Right forelimb (tissue), 1 donor: ENCODE data around the gene METTL5.
"Not testable (repeated sequence)": the region's sequence is repeated elsewhere in the genome, so short reads cannot be mapped to it uniquely, and the experiment has no call there.

Experiments used
- DNase-seq: peaks from one replicate; pipeline ENCODE4 v3.0.0-alpha.2; 2018

The METTL5 gene

DNA sequence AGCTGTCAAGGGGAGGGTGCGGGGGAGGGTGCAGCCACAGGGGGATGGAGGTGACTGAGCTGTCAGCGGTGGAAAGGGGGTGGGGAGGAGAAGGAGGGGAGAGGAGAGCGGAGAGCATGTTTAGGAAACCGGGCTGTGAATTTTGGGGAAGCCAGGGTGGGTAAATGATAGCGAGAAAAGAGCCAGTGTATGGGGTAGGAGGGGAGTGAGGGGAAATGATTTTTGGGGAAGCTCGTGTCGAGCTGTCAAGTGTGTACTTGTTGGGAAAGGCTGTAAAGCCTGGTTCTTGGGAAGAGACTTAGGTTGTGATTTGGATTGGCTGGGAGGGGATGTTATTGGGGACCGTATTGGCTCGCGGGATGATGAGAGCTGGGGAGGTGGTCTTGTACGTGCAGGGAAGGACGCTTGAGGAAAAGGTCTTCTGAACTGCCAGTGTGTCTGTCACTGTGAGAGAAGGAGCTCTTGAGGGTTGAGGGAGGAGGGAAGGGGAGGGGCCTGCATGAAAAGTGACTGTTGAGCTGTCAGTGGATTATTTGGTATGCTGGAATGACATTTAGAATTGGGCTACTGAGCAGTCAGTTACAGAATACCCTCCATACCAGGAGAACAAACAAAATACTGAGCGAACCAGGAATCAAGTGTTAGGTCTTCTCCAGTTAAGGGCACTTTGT, 3.6 kb upstream of the METTL5 start:
- DNase-seq, result peak; percentile 56

DNA sequence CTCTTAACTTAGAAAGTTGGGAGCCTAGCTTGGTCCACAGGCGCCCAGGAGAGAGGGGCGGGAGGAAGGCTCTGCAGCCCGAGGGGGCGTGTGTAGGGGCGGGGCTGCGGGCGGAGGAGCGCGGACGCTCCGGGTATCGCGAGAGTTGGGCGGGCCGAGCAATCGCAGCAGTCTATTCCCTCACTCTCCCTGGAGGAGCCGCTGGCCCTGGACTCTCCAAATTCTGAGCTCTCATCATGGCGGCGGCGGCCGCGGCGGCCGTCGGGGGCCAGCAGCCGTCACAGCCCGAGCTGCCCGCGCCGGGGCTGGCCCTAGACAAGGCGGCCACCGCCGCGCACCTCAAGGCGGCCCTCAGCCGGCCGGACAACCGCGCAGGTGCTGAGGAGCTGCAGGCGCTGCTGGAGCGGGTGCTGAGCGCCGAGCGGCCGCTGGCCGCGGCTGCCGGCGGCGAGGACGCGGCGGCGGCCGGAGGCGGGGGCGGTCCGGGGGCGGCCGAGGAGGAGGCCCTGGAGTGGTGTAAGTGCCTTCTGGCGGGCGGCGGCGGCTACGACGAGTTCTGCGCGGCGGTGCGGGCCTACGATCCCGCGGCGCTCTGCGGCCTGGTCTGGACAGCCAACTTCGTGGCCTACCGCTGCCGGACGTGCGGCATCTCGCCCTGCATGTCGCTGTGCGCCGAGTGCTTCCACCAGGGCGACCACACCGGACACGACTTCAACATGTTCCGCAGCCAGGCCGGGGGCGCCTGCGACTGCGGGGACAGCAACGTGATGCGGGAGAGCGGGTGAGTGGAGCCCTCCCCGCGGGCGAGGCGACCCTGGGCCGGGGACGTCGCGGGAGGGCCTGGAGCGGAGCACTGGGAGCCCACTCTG, 2.8 kb upstream of the METTL5 start, which contains the start of gene UBR3:
TSS of gene UBR3 (plus strand) at position 183 of the 869 bp plus-strand sequence. CDS start at position 237, 54 bp downstream.
- peak; percentile 95 for DNase-seq

DNA sequence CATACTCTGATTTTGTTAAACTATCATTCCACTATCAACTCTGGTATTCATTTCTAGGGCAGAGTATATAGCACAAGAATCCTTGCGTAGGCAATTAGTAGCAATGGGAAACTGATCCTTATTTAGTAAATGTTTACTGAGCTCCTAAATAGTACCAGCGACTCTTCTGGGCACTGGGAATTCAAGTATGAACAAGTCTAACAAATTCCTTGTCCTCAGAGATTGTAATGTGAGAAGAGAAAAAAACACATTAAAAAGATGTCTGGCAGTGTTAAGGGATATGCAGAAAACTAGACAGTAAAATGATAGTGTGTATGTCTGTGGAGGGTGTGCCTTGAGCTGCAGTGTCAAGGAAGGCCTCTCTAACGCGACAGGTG, 721 bp downstream of the METTL5 start:
- DNase-seq, result no peak

DNA sequence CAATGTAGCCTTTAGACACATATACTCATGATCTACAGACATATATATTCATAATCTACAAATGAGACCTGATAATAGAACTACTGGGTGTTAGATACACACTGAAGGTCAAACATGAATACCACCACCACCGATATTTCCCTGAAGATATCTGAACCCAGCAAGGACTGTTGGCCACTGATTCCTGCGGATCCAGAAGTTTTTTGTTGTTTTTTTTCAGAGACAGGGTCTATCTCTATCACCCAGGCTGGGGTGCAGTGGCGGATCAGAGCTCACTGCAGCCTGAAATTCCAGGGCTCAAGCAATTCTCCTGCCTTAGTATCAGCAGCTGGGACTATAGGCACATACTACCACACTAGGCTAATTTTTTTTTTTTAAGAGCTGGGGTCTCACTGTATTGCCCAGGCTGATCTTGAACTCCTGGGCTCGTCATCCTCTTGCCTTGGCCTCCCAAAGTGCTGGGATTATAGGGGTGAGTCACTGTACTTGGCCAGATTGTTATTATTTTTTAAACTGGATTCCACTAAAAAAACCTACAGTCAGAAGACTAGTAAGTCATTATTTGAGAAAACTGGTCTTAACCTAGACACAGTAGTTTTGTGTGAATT, 1.8 kb downstream of the METTL5 start:
- DNase-seq, result no peak

DNA sequence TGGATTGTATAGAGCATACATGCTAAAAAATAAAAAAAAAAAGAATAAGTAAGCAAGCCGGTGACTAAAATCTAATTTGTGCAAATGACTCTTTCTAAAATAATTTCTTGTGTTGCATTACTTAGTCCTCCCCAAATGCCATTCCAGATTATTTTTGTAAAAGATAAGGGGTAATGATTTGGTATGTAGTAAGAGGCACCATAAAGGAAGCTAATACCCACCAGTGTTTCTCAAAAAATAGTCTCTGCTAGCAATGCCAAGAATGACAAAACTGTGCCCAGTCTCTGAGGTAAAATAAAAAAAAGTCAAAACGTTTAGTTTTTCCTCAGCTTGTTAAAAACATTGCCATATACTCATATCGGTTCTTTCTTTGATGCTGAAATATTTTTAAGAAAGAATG, 2.7 kb downstream of the METTL5 start:
- DNase-seq, result no peak

DNA sequence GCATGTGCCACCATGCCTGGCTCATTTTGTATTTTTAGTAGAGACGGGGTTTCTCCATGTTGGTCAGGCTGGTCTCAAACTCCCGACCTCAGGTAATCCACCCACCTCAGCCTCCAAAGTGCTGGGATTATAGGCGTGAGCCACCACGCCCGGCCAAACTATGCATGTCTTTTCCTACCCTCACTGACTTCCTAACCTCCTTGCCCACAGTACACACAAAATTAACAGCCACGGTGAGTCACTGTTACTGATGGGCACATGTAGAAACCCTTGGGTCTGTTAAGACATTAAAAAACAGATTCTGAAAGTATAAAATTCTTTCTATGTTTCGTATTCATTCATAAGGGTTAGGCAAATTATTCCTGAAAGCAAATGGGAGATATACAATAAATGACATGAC, 4.6 kb downstream of the METTL5 start:
- DNase-seq, result not testable (repeated sequence)

DNA sequence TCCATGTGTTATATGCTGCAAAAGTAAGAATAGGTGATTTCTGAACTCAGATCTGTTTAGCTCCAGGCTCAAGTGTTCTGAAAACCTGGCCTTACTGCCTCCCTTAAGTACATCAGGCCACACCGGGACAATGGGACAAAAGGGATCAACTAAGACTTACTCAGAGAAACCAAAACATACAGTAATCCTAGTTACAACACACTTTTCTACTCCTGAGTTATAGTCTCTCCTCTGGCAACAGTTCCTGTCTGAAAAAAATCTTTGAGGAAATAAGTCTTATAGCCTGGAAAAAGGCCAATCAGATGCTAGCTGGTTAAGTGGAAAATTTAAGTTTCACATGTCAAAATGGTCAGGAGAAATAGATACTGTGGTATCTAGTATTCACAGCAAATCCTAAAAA, 5.6 kb downstream of the METTL5 start:
- no peak for DNase-seq

DNA sequence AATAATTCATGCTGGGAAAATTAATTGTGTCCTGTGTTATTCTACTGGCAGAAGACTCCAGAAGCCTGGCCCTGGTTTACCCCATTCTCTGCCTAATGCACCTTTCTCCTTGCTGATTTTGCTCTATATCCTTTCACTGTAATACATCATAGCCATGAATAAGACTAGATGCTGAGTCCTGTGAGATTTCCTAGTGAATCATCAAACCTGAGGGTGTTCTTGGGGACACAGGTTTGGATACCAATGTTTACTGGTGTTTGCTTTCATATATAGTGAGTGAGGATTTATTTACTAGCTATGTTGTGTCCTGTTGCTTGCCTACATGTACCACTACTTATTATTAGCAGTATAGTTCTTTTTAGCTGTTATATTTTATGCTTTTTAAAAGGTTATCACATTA, 6.5 kb downstream of the METTL5 start:
- DNase-seq, result no peak

DNA sequence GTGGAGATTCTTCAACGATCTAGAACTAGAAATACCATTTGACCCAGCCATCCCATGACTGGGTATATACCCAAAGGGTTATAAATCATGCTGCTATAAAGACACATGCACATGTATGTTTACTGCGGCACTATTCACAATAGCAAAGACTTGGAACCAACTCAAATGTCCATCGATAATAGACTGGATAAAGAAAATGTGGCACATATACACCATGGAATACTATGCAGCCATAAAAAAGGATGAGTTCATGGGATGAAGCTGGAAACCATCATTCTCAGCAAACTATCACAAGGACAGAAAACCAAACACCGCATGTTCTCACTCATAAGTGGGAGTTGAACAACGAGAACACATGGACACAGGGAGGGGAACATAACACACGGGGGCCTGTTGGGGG, 7.3 kb downstream of the METTL5 start:
- DNase-seq, result not testable (repeated sequence)

DNA sequence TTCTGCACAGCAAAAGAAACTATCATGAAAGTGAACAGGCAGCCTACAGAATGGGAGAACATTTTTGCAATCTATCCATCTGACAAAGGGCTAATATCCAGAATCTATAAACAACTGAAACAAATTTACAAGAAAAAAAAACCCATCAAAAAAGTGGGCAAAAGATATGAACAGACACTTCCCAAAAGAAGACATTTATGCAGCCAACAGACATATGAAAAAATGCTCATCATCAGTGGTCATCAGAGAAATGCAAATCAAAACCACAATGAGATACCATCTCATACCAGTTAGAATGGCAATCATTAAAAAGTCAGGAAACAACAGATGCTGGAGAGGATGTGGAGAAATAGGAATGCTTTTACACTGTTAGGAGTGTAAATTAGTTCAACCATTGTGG, 7.7 kb downstream of the METTL5 start:
- not testable (repeated sequence) for DNase-seq

DNA sequence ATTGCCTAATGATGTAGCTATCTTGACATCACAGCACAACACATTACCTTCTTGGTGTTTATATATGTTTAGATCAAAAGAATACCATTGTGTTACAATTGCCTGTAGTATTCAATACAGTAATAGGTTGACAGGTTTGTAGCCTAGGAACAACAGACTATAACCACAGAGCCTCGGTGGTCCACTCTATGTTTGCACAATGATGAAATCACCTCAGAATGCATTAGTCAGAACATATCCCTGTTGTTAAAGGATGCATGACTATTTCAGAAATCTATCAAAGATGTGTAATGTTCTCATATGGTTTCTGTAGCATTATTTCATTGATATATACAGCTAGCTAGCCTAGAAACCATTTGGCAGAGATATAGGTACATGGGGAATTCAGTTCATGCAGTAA, 8.9 kb downstream of the METTL5 start:
- DNase-seq, result no peak

DNA sequence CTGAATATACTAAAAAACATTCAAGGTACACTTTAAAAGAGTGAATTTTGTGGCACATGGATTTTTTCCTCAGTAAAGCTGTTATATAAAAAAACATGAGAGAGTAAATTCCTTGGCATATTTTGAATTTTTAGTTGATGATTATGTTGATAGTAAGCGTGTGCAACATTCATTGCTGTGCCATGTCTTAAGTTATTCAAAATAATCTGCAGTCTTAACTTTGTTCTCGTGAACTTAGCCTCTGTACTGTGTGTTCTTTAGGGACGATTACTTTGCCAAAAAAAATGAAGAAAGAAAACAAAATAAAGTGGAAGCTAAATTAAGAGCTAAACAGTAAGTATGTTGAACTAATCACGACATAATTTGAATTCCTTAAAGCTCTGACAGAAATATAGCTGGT, 16.5 kb downstream of the METTL5 start:
- no peak for DNase-seq

DNA sequence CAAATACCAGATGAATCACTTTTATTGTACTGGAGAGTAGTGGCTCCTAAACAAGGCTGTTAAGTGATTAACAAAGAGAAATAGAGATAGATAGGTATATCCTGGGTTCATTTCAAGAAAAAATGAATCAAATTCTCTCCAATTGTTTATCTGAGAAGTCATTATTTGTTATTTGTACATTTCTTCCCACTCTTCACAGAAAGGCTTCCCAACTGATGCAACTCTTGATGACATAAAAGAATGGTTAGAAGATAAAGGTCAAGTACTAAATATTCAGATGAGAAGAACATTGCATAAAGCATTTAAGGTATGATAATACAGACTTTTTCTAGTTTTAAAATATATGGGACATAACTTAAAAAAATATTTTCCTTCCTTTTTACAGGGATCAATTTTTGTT, 18.1 kb downstream of the METTL5 start:
- no peak for DNase-seq

DNA sequence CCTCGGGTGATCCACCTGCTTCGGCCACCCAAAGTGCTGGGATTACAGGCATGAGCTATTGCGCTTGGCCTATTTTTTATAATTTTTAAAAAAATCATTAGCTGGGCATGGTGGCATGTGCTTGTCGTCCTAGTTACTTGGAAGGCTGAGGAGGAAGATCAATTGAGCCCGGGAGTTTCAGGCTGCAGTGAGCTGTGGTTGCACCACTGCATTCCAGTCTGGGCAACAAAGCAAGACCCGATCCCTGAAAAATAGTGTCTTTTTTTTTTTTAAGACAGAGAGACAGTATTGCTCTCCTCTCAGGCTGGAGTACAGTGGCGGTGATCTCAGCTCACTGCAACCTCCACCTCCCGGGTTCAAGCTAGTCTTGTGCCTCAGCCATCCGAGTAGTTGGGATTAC, 21.2 kb downstream of the METTL5 start:
- no peak for DNase-seq

DNA sequence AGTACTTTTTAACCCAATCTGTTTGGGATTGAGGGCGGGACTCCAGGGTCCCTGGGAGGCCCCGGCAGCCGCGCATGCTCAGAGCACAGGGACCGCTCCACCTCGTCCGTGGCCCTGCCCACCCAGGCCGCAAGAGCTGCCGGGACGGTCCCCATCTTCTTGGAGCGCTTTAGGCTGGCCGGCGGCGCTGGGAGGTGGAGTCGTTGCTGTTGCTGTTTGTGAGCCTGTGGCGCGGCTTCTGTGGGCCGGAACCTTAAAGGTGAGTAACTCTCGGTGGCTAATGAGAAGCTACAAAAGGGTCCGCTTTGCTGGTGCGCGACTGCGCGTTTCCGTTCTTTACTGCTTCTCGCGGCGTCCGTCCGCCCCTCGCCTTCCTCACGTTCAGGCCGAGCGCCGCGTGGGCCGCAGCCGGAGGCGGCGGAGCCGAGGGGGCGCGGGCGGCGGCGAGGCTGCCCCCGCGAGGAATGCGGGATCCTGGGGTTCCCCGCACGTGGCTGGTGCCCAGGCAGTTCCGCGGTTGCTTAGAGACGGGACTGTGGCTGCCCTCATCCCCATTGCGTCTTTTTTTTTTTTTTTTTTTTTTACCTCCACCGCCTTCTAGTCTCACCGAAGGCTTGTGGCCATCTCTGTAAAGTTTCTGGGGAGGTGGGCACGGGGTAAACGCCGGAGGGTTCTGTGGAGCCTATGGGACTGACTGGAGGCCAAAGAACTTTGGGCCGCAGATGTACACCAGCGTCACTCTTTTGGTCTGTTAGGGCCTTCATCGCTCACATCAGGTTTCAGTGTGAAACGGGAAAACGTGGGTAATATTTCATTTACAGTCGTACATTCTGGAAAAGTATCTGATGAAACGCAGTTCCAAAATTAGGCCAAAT, 25.8 kb downstream of the METTL5 start, which contains the start of gene SSB:
TSS of gene SSB (plus strand) at position 154 of the 875 bp plus-strand sequence. CDS start 2,090 bp downstream, outside the sequence.
- peak; percentile 94 for DNase-seq

DNA sequence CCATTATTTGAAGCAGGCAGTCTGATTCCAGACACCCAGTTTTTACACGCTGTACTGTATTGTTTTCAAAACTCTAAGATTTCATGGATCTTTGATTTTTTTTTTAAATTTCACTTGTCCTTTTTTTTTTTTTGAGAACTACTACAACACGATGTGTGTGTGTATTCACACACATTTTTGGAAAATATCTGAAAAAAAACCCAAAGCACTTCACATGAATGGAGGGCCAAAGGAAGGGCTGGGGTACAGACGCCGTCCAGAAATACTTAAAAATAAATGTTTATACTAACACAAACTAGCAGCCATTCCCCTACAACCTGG, 26.3 kb downstream of the METTL5 start:
- DNase-seq, result no peak

DNA sequence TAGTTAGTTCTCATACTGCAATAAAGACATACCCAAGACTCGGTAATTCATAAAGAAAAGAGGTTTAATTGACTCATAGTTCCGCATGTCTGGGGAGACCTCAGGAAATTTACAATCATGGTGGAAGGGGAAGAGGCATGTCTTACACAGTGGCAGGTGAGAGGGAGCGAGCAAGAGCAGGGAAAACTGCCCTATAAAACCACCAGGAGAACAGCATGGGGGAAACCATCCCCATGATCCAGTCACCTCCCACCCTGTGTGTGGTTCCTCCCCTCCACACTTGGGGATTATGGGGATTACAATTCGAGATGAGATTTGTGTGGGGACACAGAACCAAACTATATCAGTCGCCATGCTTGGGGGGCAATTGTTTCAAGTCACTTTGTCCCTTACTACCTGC, 27.1 kb downstream of the METTL5 start:
- DNase-seq, result no peak

DNA sequence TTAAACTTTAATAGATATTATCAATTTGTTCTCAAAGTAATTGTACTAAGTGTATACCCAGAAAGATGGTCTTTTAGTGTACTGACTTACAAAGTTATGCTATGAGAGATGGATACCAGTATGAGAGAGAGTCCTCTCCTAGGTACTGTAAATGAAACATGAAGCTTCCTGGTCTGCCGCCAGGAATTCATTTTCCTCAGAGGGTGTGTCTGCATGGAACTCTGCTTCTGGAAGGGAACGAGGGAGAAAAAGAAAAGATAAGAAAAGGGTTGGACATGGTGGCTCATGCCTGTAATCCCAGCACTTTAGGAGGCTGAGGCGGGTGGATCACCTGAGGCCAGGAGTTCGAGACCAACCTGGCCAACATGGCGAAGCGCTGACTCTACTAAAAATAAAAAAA, 28.3 kb downstream of the METTL5 start:
- no peak for DNase-seq

DNA sequence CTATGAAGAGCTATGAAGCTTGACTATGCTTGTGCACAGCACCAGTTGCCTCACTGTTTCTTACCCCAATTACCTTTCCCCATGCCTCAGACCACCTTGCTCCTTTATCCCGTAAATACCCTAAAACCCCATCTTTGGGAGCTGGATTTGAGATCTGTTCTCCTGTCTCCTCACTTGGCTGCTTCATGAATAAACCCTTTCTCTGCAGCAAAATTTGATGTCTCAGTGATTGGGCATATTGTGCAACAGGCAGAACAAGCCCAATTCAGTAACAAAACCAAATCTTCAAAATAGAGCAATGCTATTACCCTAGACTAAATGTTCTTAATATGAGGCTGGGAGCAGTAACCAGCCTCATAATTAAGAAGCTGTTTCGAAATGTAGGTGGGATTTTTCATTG, 29.5 kb downstream of the METTL5 start:
- no peak for DNase-seq

DNA sequence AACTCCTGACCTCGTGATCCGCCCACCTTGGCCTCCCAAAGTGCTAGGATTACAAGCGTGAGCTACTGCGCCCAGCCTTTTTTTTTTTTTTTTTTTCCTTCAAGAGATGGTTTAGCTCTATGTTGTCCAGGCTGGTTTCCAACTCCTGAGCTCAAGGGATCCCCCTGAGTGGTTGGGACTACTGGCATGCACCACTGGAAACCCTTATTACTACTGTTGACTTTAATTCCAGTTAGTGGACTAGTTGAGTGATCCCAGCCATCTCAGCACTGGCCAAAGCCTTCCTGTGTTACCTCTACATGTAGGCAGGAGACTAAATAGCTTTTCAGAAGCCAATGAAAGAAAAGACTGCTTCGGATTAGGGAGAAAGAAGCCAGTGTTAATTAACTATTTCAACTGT, 34.1 kb downstream of the METTL5 start:
- no peak for DNase-seq

DNA sequence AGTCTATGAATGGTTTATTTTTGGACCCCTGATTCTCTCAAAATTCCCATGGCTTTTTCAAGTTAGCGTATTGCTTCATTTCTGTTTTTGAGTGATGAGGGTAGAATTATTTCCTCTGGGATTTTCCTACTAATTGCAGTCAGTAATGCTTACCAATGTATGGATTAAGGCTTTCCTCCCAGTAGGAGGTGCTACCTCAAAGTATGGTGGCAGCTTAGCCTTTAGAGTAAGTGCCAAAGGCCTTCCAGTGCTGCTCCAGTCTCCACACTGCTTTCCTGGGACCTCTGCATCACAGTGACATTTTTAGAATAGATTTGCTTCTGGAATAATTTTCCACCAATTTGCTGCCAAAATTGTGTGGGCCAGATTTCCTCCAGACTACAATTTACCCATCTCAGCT, 42.2 kb downstream of the METTL5 start:
- no peak for DNase-seq

DNA sequence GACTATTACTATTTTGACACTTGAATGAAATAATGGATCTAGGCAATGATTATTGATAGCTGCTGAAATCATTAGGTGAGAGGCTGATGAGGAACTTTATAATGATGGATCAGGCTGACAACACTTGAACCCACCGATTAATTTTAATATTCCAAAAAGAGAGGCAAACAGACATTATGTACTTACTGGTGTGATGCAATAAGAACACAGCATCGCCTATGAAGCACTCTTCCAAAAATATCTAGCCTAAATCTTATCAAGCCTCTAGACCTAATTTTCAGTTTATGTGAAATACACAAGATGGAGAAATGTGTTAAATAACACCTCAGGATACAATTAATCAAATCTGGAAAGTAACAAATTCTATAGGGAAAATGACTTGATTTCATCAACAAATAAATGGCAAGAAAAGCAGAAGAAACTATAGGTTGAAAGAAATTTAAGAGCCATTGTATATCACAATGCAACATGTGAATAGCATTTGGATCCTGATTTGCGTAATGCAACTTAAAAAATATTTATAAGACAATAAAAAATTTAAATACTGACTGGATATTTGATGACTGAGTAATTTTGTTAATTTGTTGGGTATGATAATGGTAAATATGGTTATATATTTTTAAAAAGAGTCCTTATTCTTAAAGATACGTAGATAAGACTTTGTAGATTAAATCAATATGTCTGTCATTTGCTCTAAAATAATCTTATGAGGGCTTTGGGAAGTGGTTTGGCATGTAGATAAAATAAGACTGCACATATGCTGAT, 43.3 kb downstream of the METTL5 start:
- DNase-seq, result no peak
